K562 (cell line): ENCODE measurements around the gene CEBPE. TPM values are rescaled to one million over a fixed set of nuclear protein-coding genes. Genes with fewer than 3 reads are reported as not detected.

Experiments used
- ATF7 ChIP-seq: fragments of 450-650 bp; IDR thresholded peaks from 2 replicates; pipeline ENCODE4 v1.7.1; 2014; ENCODE audit warnings: mild to moderate bottlenecking, moderate library complexity
- DACH1 ChIP-seq: fragments of 450-650 bp; IDR thresholded peaks from 2 replicates; pipeline ENCODE4 v1.6.1; 2018; ENCODE audit not compliant: partially characterized antibody
- EZH2 ChIP-seq: IDR thresholded peaks from 2 replicates; pipeline ENCODE4 v1.6.1; 2012; ENCODE audit warnings: low read depth, mild to moderate bottlenecking, inconsistent platforms, low read length, borderline replicate concordance
- FOS ChIP-seq: IDR thresholded peaks from 3 replicates; pipeline ENCODE4 v1.6.1; 2011; ENCODE audit not compliant: insufficient read length; ENCODE audit errors: extremely low read depth
- FOXK1 ChIP-seq: sonication (generic); formaldehyde crosslinking; IDR thresholded peaks from 2 replicates; pipeline ENCODE4 v1.8.0; 2022; ENCODE audit warnings: missing genetic modification reagents, mild to moderate bottlenecking, borderline replicate concordance
- JUND ChIP-seq, 2 experiments: IDR thresholded peaks; 2 replicates in 1 of 2; 3 replicates in 1 of 2; pipeline ENCODE4 v1.6.1; 2011; ENCODE audit warnings: borderline replicate concordance in 2 of 2, low read depth in 2 of 2, low read length in 2 of 2, improper control_type of control experiment in 1 of 2, missing biosample characterization in 1 of 2, missing genetic modification characterization in 1 of 2, missing genetic modification reagents in 1 of 2
- KDM4B ChIP-seq, 2 experiments: fragments of 450-650 bp in 1 of 2; sonication (generic) in 1 of 2; IDR thresholded peaks; 2 replicates each; pipeline ENCODE4 v1.6.1; 2016 to 2017; ENCODE audit warnings: borderline replicate concordance in 2 of 2, antibody characterized with exemption in 1 of 2, low read depth in 1 of 2, mild to moderate bottlenecking in 1 of 2
- KLF1 ChIP-seq: fragments of 450-650 bp; IDR thresholded peaks from 2 replicates; pipeline ENCODE4 v1.6.1; 2016; ENCODE audit warnings: missing genetic modification characterization, missing compliant biosample characterization
- MYC ChIP-seq, 2 experiments: fragments of 250-450 bp in 1 of 2; sonication (Bioruptor Pico) in 1 of 2; IDR thresholded peaks; 2 replicates each; pipeline versions ENCODE4 v1.5.1 to v1.6.1; 2012 to 2021; ENCODE audit warnings: low read depth in 2 of 2, borderline replicate concordance in 1 of 2, improper control_type of control experiment in 1 of 2, low read length in 1 of 2, mild to moderate bottlenecking in 1 of 2, moderate library complexity in 1 of 2
- PBX2 ChIP-seq, 2 experiments: IDR thresholded peaks in 1 of 2; conservative IDR thresholded peaks in 1 of 2; 2 replicates each; pipeline ENCODE4 v1.6.1; 2016; ENCODE audit warnings: low read depth in 2 of 2, mild to moderate bottlenecking in 1 of 2, missing compliant biosample characterization in 1 of 2, missing genetic modification characterization in 1 of 2, moderate library complexity in 1 of 2
- PYGO2 ChIP-seq: fragments of 450-650 bp; IDR thresholded peaks from 2 replicates; pipeline ENCODE4 v1.6.1; 2016; ENCODE audit warnings: mild to moderate bottlenecking, missing genetic modification characterization, moderate library complexity, missing compliant biosample characterization
- SRSF1 ChIP-seq: fragments of 200-400 bp; formaldehyde crosslinking; IDR thresholded peaks from 2 replicates; pipeline ENCODE4 v1.6.1; 2017; ENCODE audit warnings: mild to moderate bottlenecking, low read depth, low read length, moderate library complexity
- ZBTB34 ChIP-seq: fragments of 250-450 bp; sonication (Bioruptor Pico); IDR thresholded peaks from 2 replicates; pipeline ENCODE4 v1.8.0; 2021; ENCODE audit warnings: mild to moderate bottlenecking, moderate library complexity
- ZBTB5 ChIP-seq: fragments of 450-650 bp; IDR thresholded peaks from 2 replicates; pipeline ENCODE4 v1.6.1; 2017; ENCODE audit warnings: antibody characterized with exemption
- ZNF274 ChIP-seq: IDR thresholded peaks from 2 replicates; pipeline ENCODE4 v1.6.1; 2011; ENCODE audit warnings: low read depth, mild to moderate bottlenecking, low read length, moderate library complexity, borderline replicate concordance
- polyA plus RNA-seq, 8 experiments: library from polyadenylated mRNA; depleted of rRNA in 4 of 8; stranded (reverse) in 5 of 8; unstranded in 3 of 8; fragments of >200 nt; fragmentation: Nextera tagmentation in 2 of 8; fragmentation: Illumina TruSeq in 1 of 8; extraction: Ambion mirVana in 2 of 8; extraction: Trizol in 1 of 8; gene quantifications; 2 replicates each; pipeline versions ENCODE4 v1.2.1 to v1.2.3, GENCODE V29; 2011 to 2014; ENCODE audit warnings: inconsistent platforms in 1 of 8, missing spikeins in 1 of 8
- total RNA-seq, 7 experiments: library from RNA; depleted of rRNA in 6 of 7; stranded (reverse); fragments of >200 nt in 6 of 7; fragmentation: Illumina TruSeq in 2 of 7; extraction: Trizol in 2 of 7; gene quantifications; 2 replicates each; pipeline versions ENCODE4 v1.2.1 to v1.2.3, GENCODE V29; 2011 to 2021; ENCODE audit warnings: low replicate concordance in 1 of 7
- TF ChIP-seq, protein P1 (sequence below): sonication (generic); formaldehyde crosslinking; IDR thresholded peaks from 2 replicates; pipeline ENCODE4 v1.8.1; 2023; ENCODE audit warnings: mild to moderate bottlenecking, missing genetic modification reagents

Gene CEBPE
- total and polyA plus RNA-seq, 9 of the 15 experiments (the other 6 are each of a cell fraction or from before 2014, with no cell fraction given): 0.09 to 0.15 (median 0.13) TPM; not detected in 6

DNA sequence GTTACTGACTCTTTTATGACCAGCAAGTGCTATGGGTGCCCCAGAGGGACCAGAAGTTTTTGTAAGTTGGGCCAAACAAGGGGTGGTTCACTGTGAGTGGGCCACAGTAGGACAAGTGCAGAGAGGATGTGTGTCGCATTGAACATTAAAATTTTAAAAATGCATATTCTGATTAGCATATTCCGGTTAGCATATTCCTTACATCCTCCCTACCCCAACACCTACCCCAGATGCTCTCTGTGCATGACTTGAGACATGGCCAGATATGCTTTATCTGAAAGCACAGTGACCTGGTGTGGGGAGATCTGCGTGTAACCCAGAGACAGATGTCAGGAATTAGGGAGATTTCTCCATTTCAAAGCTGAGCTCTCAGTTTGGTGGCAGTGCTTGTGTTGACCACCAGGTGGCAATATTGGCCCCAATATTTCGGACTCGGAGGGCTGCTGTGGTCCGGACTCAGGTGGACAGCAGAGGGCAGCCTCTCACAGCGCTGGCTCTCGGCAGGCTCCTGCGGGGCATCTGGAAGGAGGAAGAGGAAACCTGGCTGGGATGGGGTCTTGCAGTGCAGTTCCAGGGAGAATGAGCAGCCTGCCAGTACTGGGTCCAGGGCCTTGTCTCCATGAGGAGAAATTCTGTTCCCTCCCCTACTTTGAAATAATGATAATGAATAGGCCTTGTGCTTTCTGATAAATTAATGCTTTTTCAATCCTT lies 1.6 kb upstream of the CEBPE start (continued):
- TF ChIP-seq ATF7 (peak; percentile 46; the same call in 1 of the 2 replicates), ZBTB5 (no peak), MYC (IDR thresholded peaks at IDR 0.05; ENCODE audit: low read depth, low read length) (peak; percentile 64), MYC (CRISPR knock-in tag; IDR thresholded peaks at IDR 0.05; ENCODE audit: borderline replicate concordance, low read depth) (no peak), PYGO2 (tag) (no peak), DACH1 (peak; percentile 8), EZH2 (no peak), FOXK1 (CRISPR knock-in tag) (no peak; the same call in 1 of the 2 replicates), SRSF1 (no peak), PBX2 (CRISPR knock-in tag; IDR thresholded peaks at IDR 0.05; ENCODE audit: low read depth) (no peak), PBX2 (tag; conservative IDR thresholded peaks at IDR 0.05; ENCODE audit: low read depth) (no peak; the same call in 1 of the 2 replicates), JUND (IDR thresholded peaks at IDR 0.05; ENCODE audit: borderline replicate concordance, low read depth, low read length) (peak; percentile 62), JUND (tag; IDR thresholded peaks at IDR 0.05; ENCODE audit: borderline replicate concordance, low read depth, low read length) (peak; percentile 51; the same call in 1 of the 3 replicates), KLF1 (tag) (no peak), ZNF274 (0 out of 2 replicates have a peak, but pooled peaks have one; percentile 33), FOS (no peak), KDM4B (IDR thresholded peaks at IDR 0.05; ENCODE audit: borderline replicate concordance in 2 of 2, low read depth in 1 of 2) (no peak), ZBTB34 (CRISPR knock-in tag) (no peak)
- TF ChIP-seq, protein P1, sequence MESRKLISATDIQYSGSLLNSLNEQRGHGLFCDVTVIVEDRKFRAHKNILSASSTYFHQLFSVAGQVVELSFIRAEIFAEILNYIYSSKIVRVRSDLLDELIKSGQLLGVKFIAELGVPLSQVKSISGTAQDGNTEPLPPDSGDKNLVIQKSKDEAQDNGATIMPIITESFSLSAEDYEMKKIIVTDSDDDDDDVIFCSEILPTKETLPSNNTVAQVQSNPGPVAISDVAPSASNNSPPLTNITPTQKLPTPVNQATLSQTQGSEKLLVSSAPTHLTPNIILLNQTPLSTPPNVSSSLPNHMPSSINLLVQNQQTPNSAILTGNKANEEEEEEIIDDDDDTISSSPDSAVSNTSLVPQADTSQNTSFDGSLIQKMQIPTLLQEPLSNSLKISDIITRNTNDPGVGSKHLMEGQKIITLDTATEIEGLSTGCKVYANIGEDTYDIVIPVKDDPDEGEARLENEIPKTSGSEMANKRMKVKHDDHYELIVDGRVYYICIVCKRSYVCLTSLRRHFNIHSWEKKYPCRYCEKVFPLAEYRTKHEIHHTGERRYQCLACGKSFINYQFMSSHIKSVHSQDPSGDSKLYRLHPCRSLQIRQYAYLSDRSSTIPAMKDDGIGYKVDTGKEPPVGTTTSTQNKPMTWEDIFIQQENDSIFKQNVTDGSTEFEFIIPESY (CRISPR knock-in tag): peak; percentile 82
